Measurements from ENCODE around the gene ATF6. TPM values are rescaled to one million over a fixed set of nuclear protein-coding genes. Genes with fewer than 3 reads are reported as not detected.

The ATF6 gene
- total and polyA plus RNA-seq, 2 donors (not counting 3 experiments of a cell fraction or from before 2014, with no cell fraction given) = 24.9 to 40.3 TPM

- Histone ChIP-seq H2AFZ (ENCODE audit: low read depth, low read length) (no peak overlapping the region), H3K9me1 (replicated peaks; ENCODE audit: control insufficient read depth, extremely low read depth, insufficient read depth, low read length) (no peaks in the 10 kb centered on the region), H3K4me3 (replicated peaks in 1 of 3; ENCODE audit: insufficient read depth in 1 of 3, low read depth in 1 of 3, low read length in 3 of 3) (no peak overlapping the region), H3K27me3 (ENCODE audit: control insufficient read depth in 2 of 2, insufficient read depth in 2 of 2, low read length in 2 of 2) (no peaks in the 10 kb centered on the region), H3K9me3 (replicated peaks; ENCODE audit: control insufficient read depth, insufficient read depth, low read length) (no peaks in the 10 kb centered on the region), H4K20me1 (replicated peaks; ENCODE audit: control insufficient read depth, extremely low read depth, insufficient read depth, low read length) (peaks cover 1% of the 10 kb centered on the region), H3K36me3 (ENCODE audit: control insufficient read depth in 2 of 2, extremely low read depth in 1 of 2, insufficient read depth in 2 of 2, low read length in 2 of 2) (no peaks in the 10 kb centered on the region), H3K27ac (ENCODE audit: insufficient read depth, low read depth, low read length) (no peak overlapping the region), H3K9ac (replicated peaks; ENCODE audit: extremely low read depth, insufficient read depth, low read length) (no peak overlapping the region), H3K4me1 (ENCODE audit: control insufficient read depth, extremely low read depth, insufficient read depth, low read length) (peaks cover 49% of the 10 kb centered on the region), H3K79me2 (ENCODE audit: control insufficient read depth, insufficient read depth, low read length) (peaks cover 89% of the 10 kb centered on the region), H3K4me2 (ENCODE audit: insufficient read depth, low read length) (no peak overlapping the region)
- no peak for FAIRE-seq
- BruUV-seq (replicated peaks) = no TSS peak
- TF ChIP-seq GATA2 (IDR thresholded peaks at IDR 0.05; ENCODE audit: insufficient read depth, insufficient read length, low read depth, low read length) = no peak
- TF ChIP-seq FOS (IDR thresholded peaks at IDR 0.05; ENCODE audit: borderline replicate concordance, insufficient read depth, low read length) = no peak
- TF ChIP-seq JUN (IDR thresholded peaks at IDR 0.05; ENCODE audit: borderline replicate concordance, insufficient read depth, insufficient read length, low read depth) = no peak
- TF ChIP-seq POLR2AphosphoS5 (IDR thresholded peaks at IDR 0.05; ENCODE audit: insufficient read depth, low read depth, low read length) = no peak
- no peak for TF ChIP-seq EZH2 (IDR thresholded peaks at IDR 0.05; ENCODE audit: borderline replicate concordance, low read depth, low read length, severe bottlenecking)
- no peak for TF ChIP-seq POLR2A (IDR thresholded peaks at IDR 0.05; ENCODE audit: low read depth, low read length)
- no peak for TF ChIP-seq MAX (IDR thresholded peaks at IDR 0.05; ENCODE audit: insufficient read depth, insufficient read length)
- TF ChIP-seq MYC (IDR thresholded peaks at IDR 0.05; ENCODE audit: low read depth, low read length) = no peak
- TF ChIP-seq CTCF (IDR thresholded peaks at IDR 0.05; ENCODE audit: extremely low read depth in 1 of 2, insufficient read depth in 1 of 2, low read depth in 1 of 2, low read length in 2 of 2) = no peak
- CTCF ChIA-PET = interaction anchor here (1.2 to 1.9 kb wide), 2 partner anchors 22 to 267 kb away, joined by 5 to 6 read pairs; no protein-coding TSS in a partner anchor
- DNase-seq (ENCODE audit: low read depth, low spot score) = no peak
- dilution Hi-C loops (cut with MboI; ENCODE audit: extremely low pct_ligation_motif_present, low sequenced_read_pairs) (no loop called here), intact Hi-C loops (cut with micrococcal nuclease) (no loop called here)
- POLR2A ChIA-PET = no interaction called here
Observed at GRCh38 chr1:161770250-161770649, 4.1 kb downstream of the ATF6 start.

Measured in endothelial cell of umbilical vein (primary cell).